GM15510 (cell line): Measurements from ENCODE around the gene CFP.

Experiments used
- POLR2A ChIP-seq: IDR thresholded peaks from 3 replicates; pipeline ENCODE4 v1.6.1; 2011; ENCODE audit warnings: borderline replicate concordance; ENCODE audit not compliant: insufficient read length; ENCODE audit errors: extremely low read depth

CFP gene

DNA sequence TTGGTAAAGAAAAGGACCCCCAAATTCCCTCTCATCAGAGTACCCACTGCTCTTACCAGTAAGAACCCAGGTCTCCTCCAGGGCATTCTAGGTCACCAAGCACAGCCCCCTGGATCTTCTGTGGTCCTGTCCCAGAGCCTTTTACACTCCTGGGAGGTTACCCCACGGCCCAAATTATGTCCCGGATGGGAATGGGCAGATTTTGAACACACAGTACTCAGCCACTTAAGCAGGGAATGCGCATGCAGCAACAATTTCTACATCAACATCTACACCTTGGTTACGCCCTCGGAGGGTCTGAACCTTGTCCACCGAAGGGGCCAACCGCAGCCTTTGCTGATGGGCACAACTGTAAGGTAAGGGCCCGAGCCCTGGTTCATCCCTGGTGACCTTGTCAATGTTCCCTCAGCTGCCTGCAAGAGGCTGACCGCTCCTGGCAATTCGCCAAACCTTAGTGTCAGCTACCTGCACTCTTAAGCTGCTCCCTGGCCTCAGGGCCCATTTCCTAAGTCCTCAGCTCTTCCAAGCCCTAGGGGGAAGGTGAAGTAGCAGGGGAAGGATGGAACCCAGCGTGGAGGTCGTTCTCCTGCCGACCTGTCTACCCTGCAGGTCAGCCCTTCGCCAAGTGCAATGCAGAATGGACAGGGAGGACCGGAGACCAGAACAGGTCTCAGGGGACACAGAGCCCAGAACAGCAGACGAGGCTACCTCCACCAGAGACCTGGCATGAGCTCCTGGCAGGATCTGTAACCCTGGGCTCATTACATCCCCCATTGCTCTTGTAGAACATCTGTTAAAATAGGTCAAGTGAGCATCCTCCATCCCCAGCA lies 41.6 kb downstream of the CFP start:
- TF ChIP-seq POLR2A = no peak

DNA sequence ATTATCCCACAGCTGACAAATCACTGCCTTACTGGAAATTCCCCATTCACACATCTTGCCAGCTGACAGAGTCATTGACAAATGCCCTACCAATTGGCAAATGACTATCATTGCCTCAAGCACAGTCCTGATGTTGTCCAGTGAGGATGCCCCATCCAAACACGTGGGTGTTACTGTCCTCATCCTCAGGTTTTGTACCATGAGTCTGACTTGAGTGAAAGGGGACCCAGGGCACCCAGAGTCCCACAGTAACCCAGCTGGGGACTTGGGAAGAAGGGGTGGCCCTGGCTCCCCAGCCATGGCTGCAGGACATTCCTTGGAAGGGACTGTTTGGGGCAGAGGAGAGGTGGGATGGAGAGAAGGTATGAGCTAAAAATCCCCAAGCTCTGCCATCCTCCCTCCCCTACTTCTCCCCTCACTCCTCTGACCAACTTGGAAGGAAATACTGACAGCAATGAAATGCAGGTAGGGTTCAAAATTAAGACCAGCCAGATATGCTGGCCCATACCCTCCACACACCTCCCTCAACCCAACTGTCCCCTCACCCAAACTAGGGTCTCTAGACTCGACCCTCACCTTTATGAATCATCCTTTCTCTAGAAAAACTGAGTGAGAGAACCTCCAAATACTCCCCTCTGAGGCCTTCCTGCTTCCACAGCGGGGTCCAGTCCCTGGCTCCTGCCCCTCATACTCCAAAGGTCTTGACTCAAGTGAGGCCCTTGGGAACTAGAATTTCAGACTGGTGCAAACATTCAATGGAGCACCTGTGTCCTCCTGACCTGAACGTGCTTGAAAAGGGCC lies 42.4 kb downstream of the CFP start:
- TF ChIP-seq POLR2A = no peak

DNA sequence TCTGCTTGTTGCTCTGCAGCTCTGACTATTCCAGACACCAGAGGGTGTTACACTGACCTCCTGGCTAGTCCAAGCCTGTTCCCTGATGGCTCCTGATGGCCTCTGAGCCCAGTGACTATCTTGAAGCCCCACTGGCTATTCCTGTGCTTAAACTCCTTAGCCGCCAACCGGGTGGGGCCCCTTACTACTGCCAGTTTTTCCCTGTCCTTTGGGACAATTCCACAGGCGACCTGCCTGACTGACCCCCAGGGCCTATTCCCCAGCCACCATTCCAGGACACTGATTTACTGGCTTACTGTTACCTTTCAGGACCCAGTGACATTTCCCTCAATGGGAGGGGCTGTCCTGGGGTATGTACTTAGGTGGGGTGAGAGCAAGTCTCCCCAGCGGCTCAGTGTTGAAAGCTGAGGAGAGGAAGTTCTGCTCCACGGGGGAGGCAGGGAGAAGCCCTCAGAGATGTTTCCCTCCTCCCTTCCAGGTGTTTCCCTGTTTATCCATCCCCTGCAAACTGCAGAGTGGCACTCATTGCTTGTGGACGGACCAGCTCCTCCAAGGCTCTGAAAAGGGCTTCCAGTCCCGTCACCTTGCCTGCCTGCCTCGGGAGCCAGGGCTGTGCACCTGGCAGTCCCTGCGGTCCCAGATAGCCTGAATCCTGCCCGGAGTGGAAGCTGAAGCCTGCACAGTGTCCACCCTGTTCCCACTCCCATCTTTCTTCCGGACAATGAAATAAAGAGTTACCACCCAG lies 43.5 kb downstream of the CFP start:
- no peak for TF ChIP-seq POLR2A

GRCh38 chrX:47585273-47585672 lies 44.5 kb downstream of the CFP start:
- no peak for TF ChIP-seq POLR2A

GRCh38 chrX:47584714-47585113 lies 45.0 kb downstream of the CFP start:
- TF ChIP-seq POLR2A = no peak

DNA sequence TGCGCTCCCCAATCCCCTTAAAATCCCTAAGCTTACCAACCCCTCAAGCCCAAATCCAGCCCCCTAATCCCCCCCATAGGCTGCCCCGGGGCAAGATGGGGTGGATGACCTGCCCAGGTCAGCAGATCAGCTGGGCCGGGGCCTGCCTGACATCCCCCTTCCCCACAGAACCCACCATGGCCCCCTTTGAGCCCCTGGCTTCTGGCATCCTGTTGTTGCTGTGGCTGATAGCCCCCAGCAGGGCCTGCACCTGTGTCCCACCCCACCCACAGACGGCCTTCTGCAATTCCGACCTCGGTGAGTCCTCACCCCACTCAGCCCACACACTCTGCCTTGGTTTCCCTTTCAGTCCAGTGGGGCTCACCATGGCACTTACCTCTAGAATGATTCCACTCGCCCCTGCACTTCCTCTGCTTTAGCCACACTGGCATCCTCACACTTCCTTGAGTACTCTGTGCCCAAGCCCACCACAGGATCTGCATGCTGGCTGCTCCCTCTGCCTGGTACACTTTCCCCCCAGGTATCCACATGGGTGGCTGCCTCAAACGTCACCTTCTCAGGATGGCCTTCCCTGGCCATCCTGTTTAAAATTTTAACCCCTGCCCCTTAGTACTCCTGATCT lies 46.4 kb downstream of the CFP start:
- no peak for TF ChIP-seq POLR2A

DNA sequence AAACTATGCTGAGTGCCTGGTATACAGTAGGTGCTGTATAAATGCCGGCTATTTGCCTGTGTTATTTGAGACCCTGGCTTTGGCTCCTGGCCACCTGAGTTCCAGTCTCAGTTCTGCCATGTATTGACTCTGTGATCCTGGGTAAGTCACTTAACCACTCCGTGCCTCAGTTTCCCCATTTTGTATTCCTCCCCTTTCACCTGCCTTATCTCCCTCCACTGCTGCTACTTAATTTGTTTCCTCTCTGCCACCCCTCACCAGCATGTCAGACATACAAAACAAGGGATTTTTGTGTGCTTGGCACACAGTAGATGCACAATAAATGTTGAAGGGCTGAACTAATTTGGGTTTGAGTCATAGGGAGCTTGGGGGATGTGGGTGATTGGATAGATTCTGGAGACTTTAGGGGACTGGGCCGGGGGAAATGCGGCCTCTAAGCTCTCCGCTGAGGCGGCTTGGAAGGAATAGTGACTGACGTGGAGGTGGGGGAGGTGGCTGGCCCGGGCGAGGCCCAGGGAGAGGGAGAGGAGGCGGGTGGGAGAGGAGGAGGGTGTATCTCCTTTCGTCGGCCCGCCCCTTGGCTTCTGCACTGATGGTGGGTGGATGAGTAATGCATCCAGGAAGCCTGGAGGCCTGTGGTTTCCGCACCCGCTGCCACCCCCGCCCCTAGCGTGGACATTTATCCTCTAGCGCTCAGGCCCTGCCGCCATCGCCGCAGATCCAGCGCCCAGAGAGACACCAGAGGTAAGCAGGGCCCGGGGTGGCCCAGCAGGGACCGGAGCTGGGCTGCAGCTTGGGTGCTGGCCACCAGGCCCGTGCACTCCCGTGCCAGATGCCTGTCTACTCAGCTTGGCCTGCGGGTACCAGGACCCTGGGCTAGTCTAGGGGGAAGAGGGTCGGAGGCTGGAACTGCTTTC lies 47.7 kb downstream of the CFP start, which contains the start of gene TIMP1:
Gene TIMP1, plus strand, starts transcription at position 706 of the 917 bp plus-strand sequence. CDS start 980 bp downstream, outside the sequence.
- TF ChIP-seq POLR2A = peak; percentile 61

DNA sequence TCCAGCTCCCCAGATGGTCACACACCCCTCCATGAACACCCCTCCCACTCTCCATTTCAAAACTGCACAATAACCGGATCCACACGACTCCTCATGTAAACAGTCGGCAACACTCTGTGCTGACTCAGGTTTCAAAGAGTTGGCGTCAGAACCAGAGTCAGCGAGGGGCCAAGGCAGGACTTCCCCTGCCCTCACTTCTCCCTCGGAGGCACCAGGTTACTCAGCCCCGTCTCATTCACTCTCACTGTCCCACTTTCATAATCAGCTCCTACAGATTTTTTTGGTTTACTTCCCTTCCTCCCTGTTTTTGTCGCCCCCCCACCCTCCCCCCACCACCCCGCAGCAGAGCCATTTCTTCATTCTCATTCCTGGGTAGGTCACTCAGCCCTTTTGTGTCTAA lies 50.2 kb downstream of the CFP start:
- no peak for TF ChIP-seq POLR2A

DNA sequence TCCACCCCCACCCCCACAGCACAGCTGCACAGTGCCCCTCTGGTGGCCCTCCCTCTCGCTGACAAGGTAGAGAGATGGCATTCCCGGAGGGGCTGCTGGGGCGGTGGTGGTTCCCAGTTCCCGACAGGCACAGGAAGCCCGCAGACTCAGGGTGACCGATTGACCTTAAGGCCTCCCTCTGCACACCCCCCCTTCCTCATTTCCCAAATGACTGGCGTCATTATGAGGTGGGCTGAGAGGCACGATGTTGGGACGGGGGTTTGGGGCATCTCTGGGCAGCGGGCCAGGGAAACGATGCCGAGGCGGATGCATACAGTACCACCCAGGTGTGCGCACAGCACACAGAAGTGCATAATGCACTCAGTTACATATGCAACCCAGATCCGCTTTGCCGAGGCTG lies 51.0 kb downstream of the CFP start:
- TF ChIP-seq POLR2A = no peak

DNA sequence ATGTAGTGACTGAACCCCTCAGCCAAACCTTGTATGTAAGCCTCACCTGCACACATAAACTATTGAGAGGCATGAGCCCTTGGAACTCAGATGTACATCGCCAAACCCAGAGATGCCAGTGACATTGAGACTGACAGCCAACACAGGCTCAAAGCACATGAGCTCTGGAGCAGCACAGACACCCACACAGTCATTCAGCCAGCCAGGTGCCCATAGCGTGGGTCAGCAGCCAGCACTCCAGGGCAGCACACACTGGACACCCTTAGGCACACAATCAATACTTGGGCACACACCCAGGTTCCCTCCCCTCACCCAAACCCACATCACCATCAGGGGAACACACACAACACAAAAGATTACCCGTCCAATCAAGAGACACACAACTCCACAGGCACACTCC lies 51.8 kb downstream of the CFP start:
- TF ChIP-seq POLR2A = no peak

DNA sequence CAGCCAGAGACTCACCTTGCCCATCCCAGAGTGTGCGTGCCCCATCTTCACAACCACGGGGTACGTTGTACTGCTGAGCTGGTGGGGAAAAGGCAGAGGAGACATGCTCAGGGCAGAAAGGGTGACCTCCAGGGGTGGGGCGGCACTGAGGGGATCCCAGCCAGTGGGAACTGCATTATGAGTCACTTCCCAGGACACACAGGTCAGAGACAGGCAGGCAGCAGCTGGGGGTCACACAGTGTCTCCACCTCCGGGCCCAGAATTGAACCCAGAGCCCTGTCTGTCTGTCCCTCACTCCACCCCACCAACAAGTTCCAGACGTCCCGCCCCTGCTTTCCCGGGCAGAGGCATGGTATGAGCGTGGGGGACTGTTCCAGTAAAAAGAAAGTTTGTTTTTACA lies 52.3 kb downstream of the CFP start:
- TF ChIP-seq POLR2A = no peak

GRCh38 chrX:47576021-47576898 lies 53.5 kb downstream of the CFP start:
- no peak for TF ChIP-seq POLR2A
